Esophagus squamous epithelium (tissue), 4 donors: ENCODE results near the gene DBN1.

Source experiments
- CTCF ChIP-seq, 6 experiments: fragments of 450-650 bp in 4 of 6; fragments of 200-600 bp in 2 of 6; sonication (generic) in 2 of 6; IDR thresholded peaks; one replicate each; pipeline ENCODE4 v1.5.1; 2016 to 2019; ENCODE audit warnings: antibody characterized with exemption in 6 of 6, mild to moderate bottlenecking in 4 of 6, moderate library complexity in 4 of 6
- POLR2A ChIP-seq, 4 donors: fragments of 450-650 bp; IDR thresholded peaks; one replicate each; pipeline ENCODE4 v1.6.1; 2017; ENCODE audit warnings: antibody characterized with exemption in 4 of 4, mild to moderate bottlenecking in 4 of 4, moderate library complexity in 3 of 4

- TF ChIP-seq CTCF (IDR thresholded peaks at IDR 0.05) (no peak), POLR2A (IDR thresholded peaks at IDR 0.05) (no peak)
These were observed 8.4 kb downstream of the DBN1 start for GRCh38 chr5:177465044-177465443.
